SJSA1 (cell line): Measurements from ENCODE around the gene RNF38. TPM values are rescaled to one million over a fixed set of nuclear protein-coding genes. Genes with fewer than 3 reads are reported as not detected.
"Not testable (repeated sequence)": the region's sequence is repeated elsewhere in the genome, so short reads cannot be mapped to it uniquely, and the experiment has no call there.

Experiments used
- DNase-seq, 2 experiments: peaks; one replicate each; pipeline ENCODE4 v3.0.0-alpha.2; 2015 to 2020; ENCODE audit warnings: low spot score in 2 of 2, low read depth in 1 of 2
- H3K27ac ChIP-seq: fragments of 250-450 bp; sonication (Bioruptor Pico); 2 replicates; pipeline ENCODE4 v1.5.1; 2020; ENCODE audit warnings: mild to moderate bottlenecking, moderate library complexity
- H3K27me3 ChIP-seq: fragments of 250-450 bp; sonication (Bioruptor Pico); replicated peaks from 2 replicates; pipeline ENCODE4 v1.5.1; 2020; ENCODE audit warnings: mild to moderate bottlenecking, moderate library complexity
- H3K36me3 ChIP-seq: fragments of 250-450 bp; sonication (Bioruptor Pico); 2 replicates; pipeline ENCODE4 v1.5.1; 2020; ENCODE audit warnings: mild to moderate bottlenecking
- H3K4me1 ChIP-seq: fragments of 250-450 bp; sonication (Bioruptor Pico); replicated peaks from 2 replicates; pipeline ENCODE4 v1.6.1; 2021; ENCODE audit warnings: mild to moderate bottlenecking
- H3K4me3 ChIP-seq: fragments of 250-450 bp; sonication (Bioruptor Pico); 2 replicates; pipeline ENCODE4 v1.5.1; 2020; ENCODE audit warnings: mild to moderate bottlenecking
- H3K9me3 ChIP-seq: fragments of 250-450 bp; sonication (Bioruptor Pico); replicated peaks from 2 replicates; pipeline ENCODE4 v1.5.1; 2020; ENCODE audit warnings: mild to moderate bottlenecking
- total RNA-seq: library from RNA; depleted of rRNA; stranded (reverse); fragments of >200 nt; shearing (Covaris generic); gene quantifications from 2 replicates; pipeline ENCODE4 v1.2.3, GENCODE V29; 2014

Gene RNF38
- total RNA-seq, 1 experiment from 2014 or later: 8.8 TPM

DNA sequence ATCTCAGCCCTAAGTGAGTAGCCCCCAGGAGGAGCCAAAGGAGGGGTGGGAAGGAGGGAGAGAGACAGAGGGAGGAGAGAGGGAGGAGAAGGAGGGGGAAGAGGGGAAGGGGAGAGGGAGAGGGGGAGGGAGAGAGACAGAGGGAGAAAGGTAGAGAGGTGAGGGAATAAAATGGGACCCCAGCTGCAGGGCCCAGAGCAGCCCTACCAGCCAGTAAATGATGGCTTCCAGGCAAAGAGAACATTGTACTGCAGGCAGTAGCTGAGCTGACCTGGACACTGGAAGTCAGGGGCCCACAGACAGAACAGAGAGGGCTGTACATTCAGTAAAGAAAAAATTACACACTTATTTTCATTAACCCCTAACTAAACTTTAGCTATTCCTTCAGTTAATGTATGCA is 84.0 kb downstream of the RNF38 start:
- no peak for DNase-seq
- H3K27ac ChIP-seq: no peak overlapping the region
- no peaks in the 10 kb centered on the region for H3K4me1 ChIP-seq
- no peak overlapping the region for H3K4me3 ChIP-seq
- H3K9me3 ChIP-seq: no peaks in the 10 kb centered on the region
- no peaks in the 10 kb centered on the region for H3K27me3 ChIP-seq
- no peaks in the 10 kb centered on the region for H3K36me3 ChIP-seq

GRCh38 chr9:36315283-36315682 is 84.8 kb downstream of the RNF38 start:
- Histone ChIP-seq H3K36me3 (no peaks in the 10 kb centered on the region), H3K27me3 (no peaks in the 10 kb centered on the region), H3K9me3 (no peaks in the 10 kb centered on the region), H3K27ac (no peak overlapping the region), H3K4me1 (no peaks in the 10 kb centered on the region), H3K4me3 (no peak overlapping the region)
- no peak for DNase-seq

- DNase-seq: no peak
- no peak overlapping the region for H3K4me3 ChIP-seq
- no peaks in the 10 kb centered on the region for H3K9me3 ChIP-seq
- no peak overlapping the region for H3K27ac ChIP-seq
- H3K4me1 ChIP-seq: no peaks in the 10 kb centered on the region
- H3K36me3 ChIP-seq: no peaks in the 10 kb centered on the region
- H3K27me3 ChIP-seq: no peaks in the 10 kb centered on the region
Observed at GRCh38 chr9:36314740-36315139, 85.3 kb downstream of the RNF38 start.

- no peaks in the 10 kb centered on the region for H3K4me1 ChIP-seq
- H3K27ac ChIP-seq: no peak overlapping the region
- no peaks in the 10 kb centered on the region for H3K9me3 ChIP-seq
- no peak for DNase-seq
- no peak overlapping the region for H3K4me3 ChIP-seq
- no peaks in the 10 kb centered on the region for H3K36me3 ChIP-seq
- no peaks in the 10 kb centered on the region for H3K27me3 ChIP-seq
Observed at GRCh38 chr9:36306471-36307306, 93.4 kb downstream of the RNF38 start.

- H3K4me1 ChIP-seq, H3K9me3 ChIP-seq, H3K4me3 ChIP-seq, H3K27me3 ChIP-seq, H3K36me3 ChIP-seq, H3K27ac ChIP-seq, DNase-seq: not testable (repeated sequence)
Observed at GRCh38 chr9:36304366-36304765, 95.7 kb downstream of the RNF38 start.

DNA sequence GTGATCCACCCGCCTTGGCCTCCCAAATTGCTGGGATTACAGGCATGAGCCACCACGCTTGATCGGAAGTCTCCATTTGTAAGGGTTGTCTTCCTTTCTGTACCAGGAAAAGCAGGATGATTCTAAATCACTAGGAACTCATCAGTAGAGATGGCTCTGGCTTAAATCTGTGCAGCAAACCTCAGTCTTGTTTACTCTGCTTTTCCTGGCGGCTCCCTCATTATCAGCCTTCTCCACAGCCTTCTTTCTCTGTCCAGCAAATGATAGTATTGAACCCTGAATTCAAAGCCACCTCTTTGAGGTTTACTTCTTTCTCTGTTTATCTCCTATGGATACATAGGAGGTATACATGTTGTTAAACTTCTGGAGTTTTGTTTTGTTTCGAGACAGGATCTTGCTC is 98.8 kb downstream of the RNF38 start:
- DNase-seq: no peak
- H3K4me1 ChIP-seq: peaks cover 4% of the 10 kb centered on the region; the same call in 1 of the 2 replicates
- H3K27me3 ChIP-seq: no peaks in the 10 kb centered on the region
- no peaks in the 10 kb centered on the region for H3K36me3 ChIP-seq
- H3K4me3 ChIP-seq: no peak overlapping the region
- H3K27ac ChIP-seq: no peak overlapping the region
- H3K9me3 ChIP-seq: no peaks in the 10 kb centered on the region

DNA sequence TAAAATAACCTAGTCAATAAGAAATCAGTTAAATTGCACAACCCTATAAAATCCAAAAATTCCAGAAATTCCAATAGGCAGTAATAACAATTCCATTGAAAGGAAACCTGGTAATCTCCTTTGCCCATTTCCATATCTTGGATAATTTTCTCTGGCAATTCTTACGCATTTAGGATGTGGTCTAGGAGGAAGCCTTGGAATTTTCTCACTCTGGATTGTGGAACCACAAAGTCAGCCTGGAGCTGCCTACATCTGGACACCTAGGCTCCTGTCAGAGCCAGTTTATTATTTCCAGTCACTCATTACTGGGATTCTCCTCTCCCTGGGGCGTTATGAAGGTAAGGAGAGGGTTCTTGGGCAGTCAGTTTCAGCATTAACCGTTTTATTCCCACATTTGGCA is 101.5 kb downstream of the RNF38 start:
- Histone ChIP-seq H3K4me3 (no peak overlapping the region), H3K9me3 (no peaks in the 10 kb centered on the region), H3K27ac (no peak overlapping the region), H3K27me3 (no peaks in the 10 kb centered on the region), H3K36me3 (no peaks in the 10 kb centered on the region), H3K4me1 (peaks cover 4% of the 10 kb centered on the region; the same call in 1 of the 2 replicates)
- no peak for DNase-seq

- H3K9me3 ChIP-seq: no peaks in the 10 kb centered on the region
- H3K36me3 ChIP-seq: no peaks in the 10 kb centered on the region
- no peak for DNase-seq
- H3K4me3 ChIP-seq: no peak overlapping the region
- H3K4me1 ChIP-seq: peaks cover 4% of the 10 kb centered on the region; the same call in 1 of the 2 replicates
- no peak overlapping the region for H3K27ac ChIP-seq
- H3K27me3 ChIP-seq: no peaks in the 10 kb centered on the region
Observed at GRCh38 chr9:36297798-36298197, 102.3 kb downstream of the RNF38 start.

- H3K27ac ChIP-seq, DNase-seq, H3K9me3 ChIP-seq, H3K4me3 ChIP-seq, H3K36me3 ChIP-seq, H3K4me1 ChIP-seq, H3K27me3 ChIP-seq: not testable (repeated sequence)
Observed at GRCh38 chr9:36294996-36295395, 105.1 kb downstream of the RNF38 start.

GRCh38 chr9:36293918-36294317 is 106.2 kb downstream of the RNF38 start:
- DNase-seq: no peak

DNA sequence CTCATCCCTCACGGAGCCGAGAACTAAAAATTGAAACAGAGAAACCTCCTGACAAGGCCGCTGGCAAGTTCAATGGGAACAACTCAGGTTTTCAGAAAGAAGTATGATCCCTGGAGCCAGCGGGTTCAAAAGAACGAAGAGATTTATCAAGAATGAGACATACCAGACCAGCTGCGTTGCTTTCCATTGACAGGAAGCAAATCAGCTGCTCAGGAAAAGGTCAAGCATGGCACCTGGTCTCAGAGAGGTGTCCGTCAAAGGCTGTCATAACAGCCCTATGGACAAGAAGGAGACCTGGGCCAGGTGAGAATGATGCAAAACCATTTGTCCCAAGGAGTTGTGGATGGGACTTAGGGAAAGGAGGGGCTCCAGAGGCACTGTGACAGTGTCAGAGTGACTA is 106.9 kb downstream of the RNF38 start:
- Histone ChIP-seq H3K4me1 (peaks cover 4% of the 10 kb centered on the region; the same call in 1 of the 2 replicates), H3K36me3 (no peaks in the 10 kb centered on the region), H3K9me3 (no peaks in the 10 kb centered on the region), H3K27ac (no peak overlapping the region), H3K4me3 (no peak overlapping the region), H3K27me3 (no peaks in the 10 kb centered on the region)
- no peak for DNase-seq

More at GRCh38 chr9:36293918-36294317, 106.2 kb downstream of the RNF38 start:
- no peaks in the 10 kb centered on the region for H3K36me3 ChIP-seq
- H3K4me3 ChIP-seq: no peak overlapping the region
- H3K27ac ChIP-seq: no peak overlapping the region
- peaks cover 4% of the 10 kb centered on the region; the same call in 1 of the 2 replicates for H3K4me1 ChIP-seq
- H3K27me3 ChIP-seq: no peaks in the 10 kb centered on the region
- H3K9me3 ChIP-seq: no peaks in the 10 kb centered on the region

DNA sequence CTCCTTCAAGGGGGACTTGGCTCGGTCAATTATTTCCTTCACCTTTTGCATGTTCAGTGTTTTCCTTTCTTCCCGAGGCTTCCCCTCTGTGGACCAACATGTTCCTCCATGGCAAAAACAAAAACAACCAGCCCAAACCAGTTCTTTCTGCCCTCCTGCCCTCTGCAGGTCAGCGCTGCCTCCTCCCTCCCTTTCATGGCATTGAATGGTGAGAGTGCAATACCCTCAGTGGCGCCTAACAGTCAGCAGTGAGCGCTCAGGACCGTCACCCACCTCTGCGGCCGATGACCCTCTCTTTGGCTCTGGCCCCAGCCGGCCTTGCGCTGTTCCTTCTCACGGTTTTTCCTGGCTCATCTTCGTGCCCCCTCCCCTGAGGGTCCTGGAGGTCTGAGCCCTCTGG is 107.4 kb downstream of the RNF38 start:
- H3K27me3 ChIP-seq: no peaks in the 10 kb centered on the region
- no peak overlapping the region for H3K27ac ChIP-seq
- no peak for DNase-seq
- no peaks in the 10 kb centered on the region for H3K36me3 ChIP-seq
- H3K9me3 ChIP-seq: no peaks in the 10 kb centered on the region
- H3K4me3 ChIP-seq: no peak overlapping the region
- peaks cover 4% of the 10 kb centered on the region; the same call in 1 of the 2 replicates for H3K4me1 ChIP-seq

GRCh38 chr9:36290996-36291395 is 109.1 kb downstream of the RNF38 start:
- H3K36me3 ChIP-seq: no peaks in the 10 kb centered on the region
- DNase-seq: no peak
- H3K27me3 ChIP-seq: no peaks in the 10 kb centered on the region
- H3K4me3 ChIP-seq: no peak overlapping the region
- H3K27ac ChIP-seq: no peak overlapping the region
- H3K9me3 ChIP-seq: no peaks in the 10 kb centered on the region
- H3K4me1 ChIP-seq: no peaks in the 10 kb centered on the region

GRCh38 chr9:36289836-36290435 is 110.1 kb downstream of the RNF38 start:
- H3K4me1 ChIP-seq: no peaks in the 10 kb centered on the region
- H3K9me3 ChIP-seq: no peaks in the 10 kb centered on the region
- H3K27ac ChIP-seq: no peak overlapping the region
- no peak overlapping the region for H3K4me3 ChIP-seq
- no peaks in the 10 kb centered on the region for H3K36me3 ChIP-seq
- DNase-seq: no peak
- no peaks in the 10 kb centered on the region for H3K27me3 ChIP-seq
